Endothelial cell of umbilical vein (primary cell): Measurements from ENCODE around the gene BMPR1A. TPM values are rescaled to one million over a fixed set of nuclear protein-coding genes. Genes with fewer than 3 reads are reported as not detected.

ENCODE experiments used
- BruUV-seq: library from RNA; stranded (reverse); fragments of 400-500 nt; replicated peaks from 2 replicates; lab custom pipeline; 2021; lab: Mats Ljungman, UMichigan
- CTCF ChIA-PET: fragments of 300-600, 350-600 bp; sonication (Branson Sonifier 250); formaldehyde crosslinking; loops from one replicate; lab custom pipeline; 2021; ENCODE audit warnings: antibody characterized with exemption, inconsistent platforms; lab: Charles Lee
- POLR2A ChIA-PET: fragments of 300-600, 350-600 bp; sonication (Branson Sonifier 250); formaldehyde crosslinking; loops from one replicate; lab custom pipeline; 2021; ENCODE audit warnings: antibody characterized with exemption, inconsistent platforms; lab: Charles Lee
- DNase-seq: peaks from one replicate; pipeline ENCODE4 v3.0.0-alpha.2; 2011; ENCODE audit warnings: low read depth, low spot score
- FAIRE-seq: peaks from 2 replicates; lab custom pipeline; 2011; peaks lifted over from hg19 to GRCh38; lab: Jason Lieb, UNC
- H2AFZ ChIP-seq: 2 replicates; pipeline ENCODE4 v1.6.0; 2012; ENCODE audit warnings: low read depth, low read length, control low read depth, inconsistent platforms
- H3K27ac ChIP-seq: 2 replicates; pipeline ENCODE4 v1.5.1; 2011; ENCODE audit warnings: low read depth, mild to moderate bottlenecking, control low read depth, low read length, moderate library complexity; ENCODE audit not compliant: insufficient read depth
- H3K27me3 ChIP-seq, 2 experiments: 2 replicates each; pipeline versions ENCODE4 v1.6.0 to v1.6.1; 2011; ENCODE audit warnings: low read length in 2 of 2, mixed read lengths in 1 of 2; ENCODE audit not compliant: control insufficient read depth in 2 of 2, insufficient read depth in 2 of 2
- H3K36me3 ChIP-seq, 2 experiments: 2 replicates in 1 of 2; 3 replicates in 1 of 2; pipeline ENCODE4 v1.5.1; 2011; ENCODE audit warnings: low read length in 2 of 2, mild to moderate bottlenecking in 1 of 2, moderate library complexity in 1 of 2; ENCODE audit not compliant: control insufficient read depth in 2 of 2, insufficient read depth in 2 of 2; ENCODE audit errors: extremely low read depth in 1 of 2
- H3K4me1 ChIP-seq: 3 replicates; pipeline ENCODE4 v1.5.1; 2011; ENCODE audit warnings: mild to moderate bottlenecking, low read length; ENCODE audit not compliant: control insufficient read depth, insufficient read depth; ENCODE audit errors: extremely low read depth
- H3K4me2 ChIP-seq: 2 replicates; pipeline ENCODE4 v1.6.1; 2011; ENCODE audit warnings: low read length, control low read depth, mixed read lengths; ENCODE audit not compliant: insufficient read depth
- H3K4me3 ChIP-seq, 3 experiments: fragments of 200-600 bp in 1 of 3; sonication (generic), shearing (Covaris generic) in 1 of 3; replicated peaks in 1 of 3; 2 replicates each; pipeline ENCODE4 v1.5.1; 2011 to 2016; ENCODE audit warnings: control low read depth in 3 of 3, low read length in 3 of 3, mild to moderate bottlenecking in 2 of 3, inconsistent platforms in 1 of 3, low read depth in 1 of 3, moderate library complexity in 1 of 3; ENCODE audit not compliant: insufficient read depth in 1 of 3
- H3K79me2 ChIP-seq: 2 replicates; pipeline ENCODE4 v1.6.0; 2012; ENCODE audit warnings: low read length, inconsistent platforms; ENCODE audit not compliant: control insufficient read depth, insufficient read depth
- H3K9ac ChIP-seq: replicated peaks from 2 replicates; pipeline ENCODE3; 2011; ENCODE audit warnings: low read length, control low read depth; ENCODE audit not compliant: insufficient read depth; ENCODE audit errors: extremely low read depth
- H3K9me1 ChIP-seq: replicated peaks from 3 replicates; pipeline ENCODE4 v1.6.0; 2011; ENCODE audit warnings: mild to moderate bottlenecking, low read length; ENCODE audit not compliant: control insufficient read depth, insufficient read depth; ENCODE audit errors: extremely low read depth
- H3K9me3 ChIP-seq: replicated peaks from 2 replicates; pipeline ENCODE4 v1.5.1; 2012; ENCODE audit warnings: low read length, inconsistent platforms; ENCODE audit not compliant: control insufficient read depth, insufficient read depth
- H4K20me1 ChIP-seq: replicated peaks from 2 replicates; pipeline ENCODE3; 2011; ENCODE audit warnings: mild to moderate bottlenecking, low read length; ENCODE audit not compliant: control insufficient read depth, insufficient read depth; ENCODE audit errors: extremely low read depth
- EZH2 ChIP-seq: IDR thresholded peaks from 2 replicates; pipeline ENCODE4 v1.6.1; 2012; ENCODE audit warnings: borderline replicate concordance, low read depth, mild to moderate bottlenecking, moderate library complexity, low read length, inconsistent platforms; ENCODE audit not compliant: severe bottlenecking
- FOS ChIP-seq: IDR thresholded peaks from 2 replicates; pipeline ENCODE4 v1.6.1; 2011; ENCODE audit warnings: mild to moderate bottlenecking, low read length, moderate library complexity, borderline replicate concordance; ENCODE audit not compliant: insufficient read depth
- GATA2 ChIP-seq: IDR thresholded peaks from 2 replicates; pipeline ENCODE4 v1.7.0; 2011; ENCODE audit warnings: low read depth, mild to moderate bottlenecking, moderate library complexity, mixed read lengths, low read length; ENCODE audit not compliant: insufficient read length, insufficient read depth
- JUN ChIP-seq: IDR thresholded peaks from 2 replicates; pipeline ENCODE4 v1.6.1; 2011; ENCODE audit warnings: borderline replicate concordance, low read depth; ENCODE audit not compliant: insufficient read length, insufficient read depth
- MYC ChIP-seq: IDR thresholded peaks from one replicate; pipeline ENCODE4 v1.6.1; 2011; ENCODE audit warnings: mild to moderate bottlenecking, low read depth, low read length
- POLR2A ChIP-seq: IDR thresholded peaks from 2 replicates; pipeline ENCODE4 v1.6.1; 2012; ENCODE audit warnings: low read depth, mild to moderate bottlenecking, control low read depth, low read length
- POLR2AphosphoS5 ChIP-seq: IDR thresholded peaks from 2 replicates; pipeline ENCODE4 v1.6.1; 2012; ENCODE audit warnings: low read depth, mild to moderate bottlenecking, control low read depth, low read length, moderate library complexity; ENCODE audit not compliant: insufficient read depth
- dilution Hi-C: fragments of 300-500 bp; cut with MboI; formaldehyde crosslinking; loops from one replicate; pipeline ENCODE4 v1.15.0; 2019; ENCODE audit warnings: low sequenced_read_pairs; ENCODE audit not compliant: extremely low pct_ligation_motif_present
- intact Hi-C: fragments of 100-400 bp; cut with micrococcal nuclease; formaldehyde crosslinking; loops from one replicate; pipeline ENCODE4 v1.10.0; 2022
- polyA plus RNA-seq, 4 experiments: library from polyadenylated mRNA; depleted of rRNA in 3 of 4; stranded (reverse) in 3 of 4; unstranded in 1 of 4; fragments of >200 nt; gene quantifications; 2 replicates each; pipeline versions ENCODE4 v1.2.1 to v1.2.3, GENCODE V29; 2011 to 2012; ENCODE audit warnings: missing spikeins in 1 of 4
- total RNA-seq: library from RNA; stranded (reverse); gene quantifications from 2 replicates; pipeline ENCODE4 v1.2.3, GENCODE V29; 2021
- TF ChIP-seq, protein P1 (sequence below): IDR thresholded peaks from 2 replicates; pipeline ENCODE4 v1.6.1; 2011; ENCODE audit not compliant: insufficient read depth, insufficient read length
- TF ChIP-seq, protein P2 (sequence below), 2 donors: IDR thresholded peaks; 1 replicate in 1 of 2; 2 replicates in 1 of 2; pipeline ENCODE4 v1.5.1; 2011; ENCODE audit warnings: low read length in 2 of 2, mild to moderate bottlenecking in 2 of 2, moderate library complexity in 2 of 2, control low read depth in 1 of 2, inconsistent platforms in 1 of 2, low read depth in 1 of 2; ENCODE audit not compliant: insufficient read depth in 1 of 2; ENCODE audit errors: extremely low read depth in 1 of 2

The BMPR1A gene
- total and polyA plus RNA-seq, 2 donors (not counting 3 experiments of a cell fraction or from before 2014, with no cell fraction given) = not detected

DNA sequence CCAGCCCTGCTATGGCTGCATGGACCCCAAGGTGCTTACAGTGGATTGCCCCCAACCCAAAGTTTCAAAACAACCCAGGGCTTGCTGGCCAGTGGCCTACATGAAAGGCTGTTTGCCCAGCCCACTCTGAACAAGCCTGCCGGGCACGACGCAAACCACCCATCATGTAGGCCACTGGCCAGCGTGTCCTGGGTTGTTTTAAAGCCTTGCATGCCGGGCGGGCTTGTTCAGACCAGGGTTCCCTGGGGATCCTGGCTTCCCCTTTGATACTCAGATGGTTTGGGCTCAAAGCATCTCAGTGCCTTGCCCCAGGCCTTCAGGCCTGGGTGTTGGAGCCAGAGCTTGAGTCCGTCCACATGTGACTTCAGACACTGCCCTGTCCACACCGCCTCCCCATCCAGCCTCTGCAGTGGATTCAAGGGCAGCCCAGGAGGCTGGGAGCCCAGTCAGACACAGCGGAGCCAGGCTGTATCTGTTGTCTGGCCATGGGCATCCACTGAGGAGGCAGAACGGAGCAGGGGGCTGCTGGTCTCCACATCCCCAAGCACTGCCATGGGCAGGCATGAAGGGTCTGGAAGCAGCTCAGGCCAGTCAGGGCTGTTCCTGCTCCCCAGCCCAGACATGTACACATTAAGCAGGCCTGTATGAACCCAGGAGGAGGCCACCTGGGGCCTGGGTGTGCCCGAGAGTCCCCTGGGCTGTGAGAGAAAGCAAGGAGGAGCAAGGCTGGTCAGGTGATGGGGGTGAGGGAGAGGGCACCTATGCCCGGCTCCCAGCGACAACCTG, 207.8 kb downstream of the BMPR1A start:
- H3K4me1 ChIP-seq = peaks cover 45% of the 10 kb centered on the region
- H3K9me1 ChIP-seq = no peaks in the 10 kb centered on the region
- H3K9ac ChIP-seq = no peak overlapping the region
- H3K27me3 ChIP-seq = no peaks in the 10 kb centered on the region
- no peaks in the 10 kb centered on the region for H4K20me1 ChIP-seq
- ChIA-PET POLR2A (no interaction called here), CTCF (interaction anchor here (8.5 kb wide), 1 partner anchor 22 kb away, joined by 189 read pairs; no protein-coding TSS in a partner anchor)
- no peak for DNase-seq
- no peak overlapping the region for H3K4me2 ChIP-seq
- no peak overlapping the region for H3K4me3 ChIP-seq
- no peaks in the 10 kb centered on the region for H3K9me3 ChIP-seq
- no peak overlapping the region for H2AFZ ChIP-seq
- H3K36me3 ChIP-seq = no peaks in the 10 kb centered on the region
- FAIRE-seq = no peak
- no peak overlapping the region for H3K27ac ChIP-seq
- BruUV-seq = no TSS peak
- dilution Hi-C loops = no loop called here
- TF ChIP-seq, protein P1, sequence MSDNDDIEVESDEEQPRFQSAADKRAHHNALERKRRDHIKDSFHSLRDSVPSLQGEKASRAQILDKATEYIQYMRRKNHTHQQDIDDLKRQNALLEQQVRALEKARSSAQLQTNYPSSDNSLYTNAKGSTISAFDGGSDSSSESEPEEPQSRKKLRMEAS = no peak
- TF ChIP-seq EZH2 (no peak), POLR2AphosphoS5 (no peak), FOS (no peak), POLR2A (no peak), JUN (no peak), MYC (no peak), GATA2 (no peak)
- TF ChIP-seq, protein P2, sequence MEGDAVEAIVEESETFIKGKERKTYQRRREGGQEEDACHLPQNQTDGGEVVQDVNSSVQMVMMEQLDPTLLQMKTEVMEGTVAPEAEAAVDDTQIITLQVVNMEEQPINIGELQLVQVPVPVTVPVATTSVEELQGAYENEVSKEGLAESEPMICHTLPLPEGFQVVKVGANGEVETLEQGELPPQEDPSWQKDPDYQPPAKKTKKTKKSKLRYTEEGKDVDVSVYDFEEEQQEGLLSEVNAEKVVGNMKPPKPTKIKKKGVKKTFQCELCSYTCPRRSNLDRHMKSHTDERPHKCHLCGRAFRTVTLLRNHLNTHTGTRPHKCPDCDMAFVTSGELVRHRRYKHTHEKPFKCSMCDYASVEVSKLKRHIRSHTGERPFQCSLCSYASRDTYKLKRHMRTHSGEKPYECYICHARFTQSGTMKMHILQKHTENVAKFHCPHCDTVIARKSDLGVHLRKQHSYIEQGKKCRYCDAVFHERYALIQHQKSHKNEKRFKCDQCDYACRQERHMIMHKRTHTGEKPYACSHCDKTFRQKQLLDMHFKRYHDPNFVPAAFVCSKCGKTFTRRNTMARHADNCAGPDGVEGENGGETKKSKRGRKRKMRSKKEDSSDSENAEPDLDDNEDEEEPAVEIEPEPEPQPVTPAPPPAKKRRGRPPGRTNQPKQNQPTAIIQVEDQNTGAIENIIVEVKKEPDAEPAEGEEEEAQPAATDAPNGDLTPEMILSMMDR (IDR thresholded peaks at IDR 0.05; ENCODE audit: extremely low read depth in 1 of 2, insufficient read depth in 1 of 2, low read depth in 1 of 2, low read length in 2 of 2) = no peak
- no peaks in the 10 kb centered on the region for H3K79me2 ChIP-seq
- intact Hi-C loops = no loop called here
